Activated naive CD4-positive, alpha-beta T cell treated with anti-CD3 and anti-CD28 coated beads, Interleukin-2, amount 50 U/mL, for 16 hours (primary cell): Measurements from ENCODE around the gene MDFI.

ENCODE experiments used
- DNase-seq: peaks from one replicate; pipeline ENCODE4 v3.0.0-alpha.2; 2020

Gene MDFI

GRCh38 chr6:41690541-41691330 is 52.5 kb downstream of the MDFI start:
- DNase-seq: no peak

- DNase-seq: no peak
Measured at GRCh38 chr6:41691426-41692079, 53.3 kb downstream of the MDFI start.

DNA sequence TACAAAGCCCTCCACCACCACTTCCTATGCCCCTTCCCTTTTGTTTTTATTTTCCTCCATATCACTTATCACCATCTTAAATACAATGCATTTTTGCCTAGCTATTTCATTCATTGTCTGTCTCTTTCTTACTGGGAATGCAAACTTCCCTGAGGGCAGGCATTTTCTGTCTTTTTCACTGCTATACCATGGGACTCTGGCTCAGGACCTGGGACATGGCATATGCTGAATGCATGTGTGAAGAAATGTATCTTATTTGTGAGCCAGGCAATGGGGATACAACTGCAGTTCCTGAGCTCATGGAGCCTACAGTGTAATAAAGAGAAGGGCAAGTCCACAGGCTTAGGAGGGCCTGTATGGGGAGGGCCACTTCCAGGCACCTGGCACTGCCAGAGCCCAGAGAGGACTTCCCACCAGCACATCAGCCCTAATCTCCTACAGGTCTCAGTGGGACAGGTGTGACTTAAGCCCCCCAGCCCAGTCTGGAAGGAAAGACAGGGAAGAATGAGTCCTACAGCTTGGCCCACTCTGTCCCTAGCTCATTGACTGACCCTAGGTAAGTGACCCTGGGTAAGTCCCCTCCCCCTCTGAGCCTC is 53.9 kb downstream of the MDFI start:
- DNase-seq: no peak

- no peak for DNase-seq
Measured at GRCh38 chr6:41692730-41693129, 54.5 kb downstream of the MDFI start.

DNA sequence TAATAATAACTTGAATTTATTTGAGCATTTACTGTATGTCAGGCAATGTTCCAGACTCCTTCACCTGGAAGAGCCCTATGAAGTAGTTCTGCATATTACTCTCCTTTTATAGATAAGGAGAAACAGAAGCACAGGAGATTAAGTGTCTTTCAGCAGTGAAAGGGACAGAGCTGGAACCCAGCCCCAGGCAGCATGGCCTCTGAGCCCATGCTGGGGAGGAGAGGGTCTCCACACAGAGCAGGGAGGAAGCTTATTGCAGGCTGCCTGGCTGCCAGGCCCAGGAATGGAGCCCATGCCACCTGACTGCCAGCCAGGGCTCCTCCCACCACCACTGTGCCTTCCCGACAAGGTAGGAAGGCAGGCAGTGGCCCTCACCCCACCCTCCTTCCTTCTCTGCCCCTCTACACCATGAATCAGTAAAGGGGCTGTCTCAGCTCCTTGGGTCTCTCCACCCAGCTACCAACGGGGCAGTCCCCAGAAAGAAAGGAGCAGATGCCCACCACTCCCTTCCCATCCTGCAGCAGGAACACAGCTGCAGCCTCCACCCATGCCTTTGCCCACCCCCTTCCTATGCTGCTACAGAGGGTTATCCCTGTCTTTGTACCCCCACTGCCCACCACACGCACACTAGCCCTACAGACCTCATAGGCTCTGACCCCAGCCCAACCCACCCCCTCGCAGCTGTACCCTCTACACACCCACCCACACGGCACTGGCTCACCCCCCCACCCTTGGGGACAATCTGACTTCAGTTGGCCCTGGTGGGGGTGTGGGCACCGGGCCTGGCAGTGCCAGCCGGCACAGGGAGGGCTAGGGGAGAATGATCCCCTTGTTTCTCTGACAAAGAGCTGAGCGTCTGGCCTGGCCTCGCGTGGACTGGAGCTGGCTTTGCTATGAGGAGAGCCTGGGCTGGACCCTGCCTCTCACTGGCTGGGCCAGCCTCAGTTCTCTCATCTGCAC is 55.3 kb downstream of the MDFI start:
- DNase-seq: no peak

- DNase-seq: no peak
Measured at GRCh38 chr6:41694815-41695526, 56.7 kb downstream of the MDFI start.

- no peak for DNase-seq
Measured at GRCh38 chr6:41695825-41696224, 57.6 kb downstream of the MDFI start.

DNA sequence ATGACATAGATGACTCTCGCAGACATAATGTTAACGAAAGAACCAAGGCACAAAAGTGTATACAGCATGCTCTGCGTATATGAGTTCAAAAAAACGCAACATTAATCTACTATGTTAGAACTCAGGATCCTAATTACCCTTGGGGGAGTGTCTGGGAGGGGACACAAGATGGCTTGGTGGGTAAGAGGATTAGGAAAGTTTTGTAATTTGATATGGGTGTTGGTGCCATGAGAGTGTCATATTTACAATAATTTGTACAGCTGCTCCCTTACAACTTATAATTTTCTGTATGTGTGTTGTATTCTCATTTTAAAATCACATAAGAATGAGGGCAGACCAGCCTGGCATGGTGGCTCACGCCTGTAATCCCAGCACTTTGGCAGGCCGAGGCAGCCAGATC is 58.5 kb downstream of the MDFI start:
- DNase-seq: no peak

DNA sequence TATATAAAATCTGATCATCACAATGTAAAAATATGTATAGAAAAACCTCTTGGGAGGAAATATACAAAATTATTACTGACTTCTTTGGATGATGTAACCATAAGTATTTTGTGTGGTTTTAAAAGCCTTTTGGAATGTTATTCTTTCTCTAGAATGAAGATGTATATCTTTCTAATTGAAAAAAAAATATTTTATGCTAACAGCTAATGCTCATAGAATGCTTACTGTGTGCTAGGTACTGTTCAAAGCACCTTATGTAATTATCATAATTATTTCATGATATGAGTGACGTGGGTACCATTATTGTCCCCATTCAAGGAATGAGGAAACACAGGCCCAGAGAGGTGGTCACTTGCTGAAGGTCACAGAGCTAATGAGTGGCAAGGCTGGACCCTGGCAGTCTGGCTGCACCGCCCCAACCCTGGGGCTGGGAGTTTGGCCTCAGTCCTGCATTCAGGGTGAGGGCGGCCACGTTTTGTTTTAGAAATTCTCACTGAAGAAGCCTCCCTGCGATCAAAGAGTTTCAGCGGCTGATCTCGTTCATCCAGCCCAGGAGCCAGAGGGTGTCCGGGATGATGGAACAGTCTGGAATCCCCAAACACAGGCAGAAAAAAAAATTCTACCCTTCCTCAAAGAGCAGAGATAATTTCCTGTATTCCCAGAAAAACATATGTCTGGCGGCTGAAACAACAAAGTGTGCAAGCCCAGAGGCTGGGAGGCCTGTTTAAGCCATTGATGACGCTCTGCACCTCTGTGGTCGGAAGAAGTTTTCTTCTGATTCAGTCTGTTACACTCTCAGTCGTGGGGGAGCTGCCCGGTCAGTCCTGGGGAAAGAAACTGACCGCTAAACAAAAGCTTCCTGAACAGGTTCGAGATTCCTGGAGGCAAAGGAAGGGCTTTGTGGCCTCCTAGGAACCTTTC is 59.9 kb downstream of the MDFI start:
- DNase-seq: no peak

GRCh38 chr6:41699063-41699462 is 60.8 kb downstream of the MDFI start:
- DNase-seq: no peak

DNA sequence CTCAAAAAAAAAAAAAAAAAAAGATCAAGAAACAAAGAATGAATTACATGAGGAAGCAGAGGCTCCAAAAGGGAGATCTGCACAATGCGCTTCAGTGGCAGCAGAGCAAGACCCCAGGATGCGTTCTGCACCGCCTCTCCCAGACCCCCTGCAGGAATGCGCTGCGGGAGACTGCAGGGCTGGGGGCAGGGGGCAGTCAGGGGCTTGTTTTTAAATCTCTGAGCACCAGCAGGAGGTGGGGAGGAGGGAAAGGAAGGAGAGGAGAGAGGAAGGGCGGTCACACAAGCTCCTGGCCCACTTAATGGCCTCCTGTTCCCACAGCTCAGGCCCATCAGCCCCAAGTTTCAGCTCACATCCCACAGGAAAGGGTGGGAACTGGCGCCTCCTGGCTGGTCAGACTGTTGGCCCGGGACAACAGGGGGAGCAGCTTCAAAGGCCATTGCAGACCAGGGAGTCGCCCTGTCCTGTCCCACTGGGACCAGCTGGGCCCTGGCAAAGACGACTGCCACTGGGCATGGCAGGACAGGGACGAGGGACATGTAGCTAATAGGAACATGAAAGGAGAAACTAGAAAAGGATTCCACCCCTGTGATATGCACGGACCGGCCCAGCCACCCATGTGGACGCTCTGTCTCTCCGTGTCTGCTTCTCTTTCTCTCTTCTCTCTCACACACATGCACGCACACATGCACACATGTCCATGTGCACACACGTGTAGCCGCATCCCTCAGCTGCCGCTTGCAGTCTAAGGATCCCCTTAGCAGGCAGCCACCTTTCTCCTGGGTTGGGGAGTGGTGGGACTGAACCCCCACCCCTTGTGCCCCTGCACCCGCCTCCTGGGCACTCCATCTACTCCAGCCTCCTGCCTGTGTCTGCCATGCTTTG is 62.4 kb downstream of the MDFI start:
- DNase-seq: no peak

GRCh38 chr6:41702089-41702745 is 63.9 kb downstream of the MDFI start:
- DNase-seq: no peak

DNA sequence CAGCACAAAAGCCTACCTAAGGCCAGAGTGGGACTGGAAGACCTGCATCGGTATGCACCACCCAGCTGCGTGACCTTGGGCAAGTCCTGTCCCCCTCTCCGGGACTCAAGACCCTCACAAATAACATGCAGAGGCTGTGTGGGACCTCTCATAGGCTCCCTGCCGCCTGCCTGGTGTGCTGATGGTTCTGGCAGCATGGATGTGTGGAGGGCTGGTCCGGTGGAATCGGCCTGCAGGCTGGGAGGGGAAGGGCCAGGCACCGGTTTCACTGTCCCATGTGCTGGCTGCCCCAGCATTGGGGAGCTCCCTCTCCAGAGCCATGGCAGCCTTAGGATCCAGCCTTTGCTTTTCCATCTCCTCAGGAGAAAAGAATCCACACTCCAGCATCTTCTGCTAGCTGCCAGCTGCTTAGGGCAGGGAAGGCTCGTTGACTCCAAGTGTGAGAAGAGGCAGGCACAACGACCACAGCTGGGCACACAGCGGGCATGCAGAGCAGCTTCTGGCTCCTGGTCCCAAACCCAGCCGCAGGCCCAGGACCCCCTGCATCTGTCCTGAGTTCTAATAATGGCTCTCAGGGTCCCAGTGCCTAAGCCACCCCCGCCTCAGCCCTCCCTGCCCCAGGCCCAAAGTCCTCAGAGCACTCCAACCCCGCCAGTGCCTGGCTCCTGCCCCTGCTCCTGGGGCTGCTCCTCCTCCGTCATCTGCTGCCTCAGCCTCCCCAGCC is 64.7 kb downstream of the MDFI start:
- DNase-seq: no peak
